MV-4-11 (cell line): Measurements from ENCODE around the gene PKP3.
"Not testable (repeated sequence)": the region's sequence is repeated elsewhere in the genome, so short reads cannot be mapped to it uniquely, and the experiment has no call there.

Experiments used
- DNase-seq: peaks from one replicate; lab custom pipeline; 2025; lab: John Stamatoyannopoulos, UW

Gene PKP3

DNA sequence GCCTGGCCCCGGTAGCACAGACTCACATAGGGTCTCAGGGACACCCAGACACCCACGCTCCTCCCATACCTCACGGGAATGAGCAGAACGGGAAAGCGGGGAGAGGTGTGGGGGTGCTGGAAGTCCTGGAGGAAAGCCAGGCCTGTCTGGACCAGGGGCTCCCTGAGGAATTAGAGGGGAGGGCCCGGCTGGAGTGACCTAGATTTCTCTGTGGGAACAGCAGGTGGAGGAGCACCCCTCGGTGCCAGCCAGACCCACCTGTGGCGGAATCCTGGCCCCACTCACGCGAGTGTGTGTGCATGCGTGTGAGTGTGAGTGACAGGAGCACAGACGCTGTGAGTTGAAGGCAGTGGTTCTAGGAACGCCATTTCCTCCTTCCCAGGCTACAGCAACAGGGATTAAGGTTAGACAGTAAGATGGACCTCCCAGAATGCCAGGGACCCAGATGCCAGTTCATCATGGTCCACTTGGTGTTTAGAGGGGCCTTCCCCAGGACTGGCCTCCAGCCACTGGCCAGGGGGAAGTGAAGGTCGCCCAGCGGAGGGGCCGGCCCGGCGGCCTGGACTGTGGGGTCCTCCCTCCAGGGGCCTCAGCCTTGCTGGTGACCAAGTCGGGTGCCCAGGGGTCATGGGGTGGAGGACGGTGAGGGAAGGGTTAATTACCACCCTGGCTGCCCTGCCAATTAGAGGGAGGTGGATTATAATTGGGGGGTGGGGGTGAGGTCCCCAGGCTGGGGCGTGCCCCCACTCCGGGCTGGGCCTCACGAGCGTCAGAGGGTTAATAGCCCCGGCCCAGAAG lies 1.0 kb downstream of the PKP3 start:
- no peak for DNase-seq

DNA sequence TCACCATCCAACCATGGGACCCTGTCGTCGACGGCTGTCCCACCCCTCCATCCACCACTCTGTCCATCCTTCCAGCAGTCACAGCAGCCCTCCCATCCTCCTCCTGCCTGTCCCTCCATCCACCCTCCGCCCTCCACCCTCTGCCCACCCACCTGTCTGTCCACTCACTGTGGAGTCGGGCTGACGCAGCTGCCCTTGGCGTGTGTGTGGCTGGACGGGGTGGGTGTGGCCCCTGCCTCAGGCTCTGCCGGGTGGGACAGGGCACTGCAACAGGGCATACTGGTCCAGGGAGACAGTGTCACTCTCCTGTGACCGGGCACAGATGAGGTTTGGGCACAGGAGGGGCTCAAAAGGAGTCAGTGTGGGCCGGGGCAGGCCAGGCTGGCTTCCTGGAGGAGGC lies 1.9 kb downstream of the PKP3 start:
- no peak for DNase-seq

DNA sequence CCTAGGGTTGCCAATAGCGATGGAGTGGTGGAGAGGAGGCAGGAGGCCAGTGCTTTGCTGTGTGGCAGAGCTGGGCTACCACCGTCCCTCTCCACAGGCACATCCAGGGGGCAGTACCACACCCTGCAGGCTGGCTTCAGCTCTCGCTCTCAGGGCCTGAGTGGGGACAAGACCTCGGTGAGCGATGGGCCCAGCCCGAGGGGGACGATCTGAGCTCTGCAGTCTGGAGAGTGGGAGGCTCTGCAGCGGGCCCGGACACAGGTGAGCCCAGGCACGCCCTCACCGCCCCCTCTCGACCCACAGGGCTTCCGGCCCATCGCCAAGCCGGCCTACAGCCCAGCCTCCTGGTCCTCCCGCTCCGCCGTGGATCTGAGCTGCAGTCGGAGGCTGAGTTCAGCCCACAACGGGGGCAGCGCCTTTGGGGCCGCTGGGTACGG lies 2.5 kb downstream of the PKP3 start:
- no peak for DNase-seq

DNA sequence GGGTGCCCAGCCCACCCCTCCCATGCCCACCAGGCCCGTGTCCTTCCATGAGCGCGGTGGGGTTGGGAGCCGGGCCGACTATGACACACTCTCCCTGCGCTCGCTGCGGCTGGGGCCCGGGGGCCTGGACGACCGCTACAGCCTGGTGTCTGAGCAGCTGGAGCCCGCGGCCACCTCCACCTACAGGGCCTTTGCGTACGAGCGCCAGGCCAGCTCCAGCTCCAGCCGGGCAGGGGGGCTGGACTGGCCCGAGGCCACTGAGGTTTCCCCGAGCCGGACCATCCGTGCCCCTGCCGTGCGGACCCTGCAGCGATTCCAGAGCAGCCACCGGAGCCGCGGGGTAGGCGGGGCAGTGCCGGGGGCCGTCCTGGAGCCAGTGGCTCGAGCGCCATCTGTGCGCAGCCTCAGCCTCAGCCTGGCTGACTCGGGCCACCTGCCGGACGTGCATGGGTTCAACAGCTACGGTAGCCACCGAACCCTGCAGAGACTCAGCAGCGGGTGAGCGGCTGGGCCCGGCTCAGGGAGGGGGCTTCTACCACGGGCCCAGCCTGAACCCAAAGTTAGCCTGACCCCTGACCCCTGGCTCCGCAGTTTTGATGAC lies 3.0 kb downstream of the PKP3 start:
- DNase-seq = no peak

DNA sequence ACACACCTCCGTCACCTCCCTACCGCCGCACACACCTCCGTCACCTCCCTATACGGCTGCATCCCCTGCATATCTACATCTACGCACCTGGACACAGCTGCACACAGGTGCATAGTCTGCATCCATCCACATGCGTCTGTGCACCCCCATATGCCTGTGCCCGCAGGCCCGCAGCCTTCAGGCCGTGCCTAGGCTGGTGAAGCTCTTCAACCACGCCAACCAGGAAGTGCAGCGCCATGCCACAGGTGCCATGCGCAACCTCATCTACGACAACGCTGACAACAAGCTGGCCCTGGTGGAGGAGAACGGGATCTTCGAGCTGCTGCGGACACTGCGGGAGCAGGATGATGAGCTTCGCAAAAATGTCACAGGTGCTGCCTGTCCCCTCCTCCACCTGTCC lies 4.8 kb downstream of the PKP3 start:
- DNase-seq = no peak

DNA sequence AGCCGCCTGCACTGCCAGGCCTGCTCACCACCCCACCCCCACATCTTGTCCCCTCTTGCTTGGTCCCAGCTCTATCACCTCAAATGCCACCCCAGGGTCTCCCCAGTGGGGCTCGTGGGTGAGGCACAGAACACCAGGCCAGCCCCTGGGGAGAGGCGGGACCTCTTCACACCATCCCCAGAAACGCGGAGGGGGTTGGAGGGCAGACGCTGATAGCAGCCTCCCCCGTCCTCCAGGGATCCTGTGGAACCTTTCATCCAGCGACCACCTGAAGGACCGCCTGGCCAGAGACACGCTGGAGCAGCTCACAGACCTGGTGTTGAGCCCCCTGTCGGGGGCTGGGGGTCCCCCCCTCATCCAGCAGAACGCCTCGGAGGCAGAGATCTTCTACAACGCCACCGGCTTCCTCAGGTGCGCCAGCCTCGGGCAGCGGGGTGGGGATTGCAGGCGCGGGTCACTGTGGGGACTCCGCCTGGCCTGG lies 5.8 kb downstream of the PKP3 start:
- no peak for DNase-seq

DNA sequence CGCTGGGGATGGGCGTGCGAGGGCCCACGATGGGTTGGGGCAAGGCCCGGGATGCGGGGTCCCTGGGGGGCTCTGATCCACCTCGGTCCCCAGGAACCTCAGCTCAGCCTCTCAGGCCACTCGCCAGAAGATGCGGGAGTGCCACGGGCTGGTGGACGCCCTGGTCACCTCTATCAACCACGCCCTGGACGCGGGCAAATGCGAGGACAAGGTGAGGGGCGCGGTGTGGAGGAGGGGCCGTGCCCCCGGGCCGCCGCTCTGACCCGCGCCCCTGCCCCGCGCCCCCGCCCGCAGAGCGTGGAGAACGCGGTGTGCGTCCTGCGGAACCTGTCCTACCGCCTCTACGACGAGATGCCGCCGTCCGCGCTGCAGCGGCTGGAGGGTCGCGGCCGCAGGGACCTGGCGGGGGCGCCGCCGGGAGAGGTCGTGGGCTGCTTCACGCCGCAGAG lies 6.3 kb downstream of the PKP3 start:
- no peak for DNase-seq

DNA sequence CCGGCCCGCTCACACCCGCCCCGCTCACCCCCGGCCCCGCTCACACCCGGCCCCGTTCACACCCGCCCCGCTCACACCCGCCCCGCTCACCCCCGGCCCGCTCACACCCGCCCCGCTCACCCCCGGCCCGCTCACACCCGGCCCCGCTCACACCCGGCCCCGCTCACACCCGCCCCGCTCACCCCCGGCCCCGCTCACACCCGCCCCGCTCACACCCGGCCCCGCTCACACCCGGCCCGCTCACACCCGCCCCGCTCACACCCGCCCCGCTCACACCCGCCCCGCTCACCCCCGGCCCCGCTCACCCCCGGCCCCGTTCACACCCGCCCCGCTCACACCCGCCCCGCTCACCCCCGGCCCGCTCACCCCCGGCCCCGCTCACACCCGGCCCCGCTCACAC lies 7.2 kb downstream of the PKP3 start:
- not testable (repeated sequence) for DNase-seq

DNA sequence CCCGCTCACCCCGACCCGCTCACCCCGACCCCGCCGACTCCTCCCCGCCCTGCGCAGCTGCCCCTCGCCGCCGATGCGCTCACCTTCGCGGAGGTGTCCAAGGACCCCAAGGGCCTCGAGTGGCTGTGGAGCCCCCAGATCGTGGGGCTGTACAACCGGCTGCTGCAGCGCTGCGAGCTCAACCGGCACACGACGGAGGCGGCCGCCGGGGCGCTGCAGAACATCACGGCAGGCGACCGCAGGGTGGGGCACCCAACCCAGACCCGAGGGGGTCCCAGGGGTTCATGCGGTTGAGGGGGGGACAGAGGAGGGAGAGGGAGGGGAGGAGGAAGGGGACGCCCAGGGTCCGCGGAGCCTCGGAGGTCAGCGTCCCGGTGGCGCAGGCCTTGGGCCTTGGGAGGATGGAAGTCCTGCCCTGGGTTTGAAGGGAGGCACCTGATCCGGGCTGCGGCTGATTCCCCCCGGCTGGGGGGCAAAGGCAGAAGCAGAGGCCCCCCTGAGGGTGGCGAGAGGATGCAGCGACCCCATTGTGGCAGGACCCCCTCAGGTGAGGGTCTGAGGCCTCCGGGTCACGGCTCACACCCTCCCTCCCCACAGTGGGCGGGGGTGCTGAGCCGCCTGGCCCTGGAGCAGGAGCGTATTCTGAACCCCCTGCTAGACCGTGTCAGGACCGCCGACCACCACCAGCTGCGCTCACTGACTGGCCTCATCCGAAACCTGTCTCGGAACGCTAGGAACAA lies 9.2 kb downstream of the PKP3 start:
- no peak for DNase-seq

DNA sequence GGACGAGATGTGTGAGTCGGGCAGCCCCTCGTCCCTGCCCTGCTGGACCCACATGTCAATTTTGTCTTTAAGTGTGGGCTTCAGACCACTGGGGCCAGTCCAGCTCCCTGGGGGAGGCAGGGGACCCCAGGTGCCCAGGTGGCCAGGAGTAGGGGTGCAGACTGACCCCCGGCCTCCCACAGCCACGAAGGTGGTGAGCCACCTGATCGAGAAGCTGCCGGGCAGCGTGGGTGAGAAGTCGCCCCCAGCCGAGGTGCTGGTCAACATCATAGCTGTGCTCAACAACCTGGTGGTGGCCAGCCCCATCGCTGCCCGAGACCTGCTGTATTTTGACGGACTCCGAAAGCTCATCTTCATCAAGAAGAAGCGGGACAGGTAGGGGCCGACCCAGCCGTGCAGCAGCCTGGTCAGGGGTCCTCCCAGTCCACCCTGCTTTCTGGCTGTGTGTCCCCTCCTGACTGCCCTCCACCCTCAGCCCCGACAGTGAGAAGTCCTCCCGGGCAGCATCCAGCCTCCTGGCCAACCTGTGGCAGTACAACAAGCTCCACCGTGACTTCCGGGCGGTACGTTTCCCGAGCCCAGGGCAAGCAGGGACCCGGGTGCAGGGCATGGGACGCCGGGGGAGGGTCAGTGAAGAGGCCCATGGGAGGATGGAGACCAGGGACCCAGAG lies 9.9 kb downstream of the PKP3 start:
- DNase-seq = no peak

DNA sequence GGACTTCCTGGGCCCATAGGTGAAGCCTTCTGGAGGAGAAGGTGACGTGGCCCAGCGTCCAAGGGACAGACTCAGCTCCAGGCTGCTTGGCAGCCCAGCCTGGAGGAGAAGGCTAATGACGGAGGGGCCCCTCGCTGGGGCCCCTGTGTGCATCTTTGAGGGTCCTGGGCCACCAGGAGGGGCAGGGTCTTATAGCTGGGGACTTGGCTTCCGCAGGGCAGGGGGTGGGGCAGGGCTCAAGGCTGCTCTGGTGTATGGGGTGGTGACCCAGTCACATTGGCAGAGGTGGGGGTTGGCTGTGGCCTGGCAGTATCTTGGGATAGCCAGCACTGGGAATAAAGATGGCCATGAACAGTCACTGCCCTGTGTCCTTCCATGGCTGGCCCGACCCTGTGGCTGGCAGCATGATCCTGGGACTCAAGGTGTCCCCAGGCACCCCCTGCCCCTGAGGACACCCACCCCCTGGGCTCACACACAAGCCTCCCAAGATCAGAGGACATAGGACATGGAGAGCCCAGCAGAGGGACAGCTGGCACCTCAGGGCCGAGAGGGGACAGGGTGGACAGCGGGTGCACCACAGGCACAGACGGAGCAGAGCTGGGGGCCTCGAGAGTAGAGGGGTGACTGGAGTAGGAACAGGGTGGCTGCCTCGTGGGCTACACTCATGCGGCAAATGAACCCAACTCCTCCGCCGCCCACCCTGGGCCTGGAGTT lies 10.7 kb downstream of the PKP3 start:
- DNase-seq = no peak

DNA sequence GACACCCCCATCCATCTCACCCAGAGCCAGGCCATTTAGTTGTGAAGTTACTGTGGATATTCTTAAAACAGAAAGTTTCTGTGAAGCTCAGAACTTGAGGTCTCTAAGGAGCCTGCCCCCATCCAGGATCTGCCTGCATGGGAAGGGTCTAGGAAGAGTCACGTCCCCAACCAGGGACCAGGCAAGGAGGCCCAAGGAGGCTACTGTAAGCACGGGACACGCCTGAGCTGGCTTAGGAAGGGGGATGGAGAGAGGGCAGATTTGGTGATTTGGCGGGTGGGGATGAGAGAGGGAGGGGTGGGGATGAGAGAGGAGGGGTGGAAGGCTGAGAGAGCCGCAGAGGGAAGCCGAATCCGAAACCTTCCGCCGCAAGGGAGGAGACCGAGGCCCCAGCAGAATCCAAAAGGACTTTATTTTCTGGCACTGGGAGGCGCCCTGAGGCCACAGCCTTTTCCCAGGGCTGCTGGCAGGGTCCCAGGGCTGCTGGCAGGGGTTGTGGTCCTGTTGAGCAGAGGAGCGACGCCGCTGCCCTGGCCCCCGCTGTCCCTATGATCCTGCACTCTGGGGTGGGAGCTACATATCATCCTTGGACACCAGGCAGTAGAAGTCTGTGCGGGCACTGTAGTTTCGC lies 11.4 kb downstream of the PKP3 start:
- DNase-seq = no peak

DNA sequence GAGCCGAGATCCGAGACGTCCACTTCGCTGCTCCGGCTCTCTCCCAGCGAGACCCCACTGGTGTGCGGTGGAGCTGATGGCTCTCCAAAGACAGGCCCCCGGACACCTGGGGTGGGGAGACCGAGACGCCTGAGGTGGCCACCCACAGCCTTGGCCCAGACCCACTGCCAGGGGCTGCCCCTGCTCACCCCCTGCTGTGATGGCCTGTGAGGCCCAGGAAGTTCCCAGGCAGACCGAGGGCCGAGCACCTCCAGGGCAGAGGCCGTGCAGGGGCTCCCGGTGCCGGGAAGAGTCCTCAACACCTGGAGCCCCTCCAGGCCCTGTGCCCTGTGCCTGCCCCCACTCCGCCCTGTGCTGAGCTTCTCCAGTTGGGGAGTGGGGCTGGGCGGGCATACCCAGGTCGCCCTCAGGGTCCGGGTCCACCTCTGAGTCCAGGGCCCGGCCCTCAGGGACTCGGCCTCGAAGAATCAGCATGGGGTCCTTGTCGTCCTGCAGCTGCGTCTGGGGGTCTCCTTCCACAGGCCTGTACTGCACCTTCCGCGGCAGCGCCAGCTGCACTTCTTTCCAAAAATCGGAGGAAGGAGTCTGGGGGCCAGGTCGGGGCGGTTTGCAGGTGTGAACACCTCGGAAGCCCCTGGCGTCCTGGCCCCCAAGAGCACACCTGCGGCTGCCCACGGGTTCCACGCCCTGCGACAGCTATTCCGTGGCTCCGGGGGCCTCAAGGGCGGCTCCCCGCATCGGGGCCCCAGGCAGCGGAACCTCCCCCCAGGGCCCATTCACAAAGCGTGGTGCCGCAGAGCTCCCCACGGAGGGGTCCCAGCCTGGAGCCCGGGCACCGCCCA lies 12.2 kb downstream of the PKP3 start:
- no peak for DNase-seq

DNA sequence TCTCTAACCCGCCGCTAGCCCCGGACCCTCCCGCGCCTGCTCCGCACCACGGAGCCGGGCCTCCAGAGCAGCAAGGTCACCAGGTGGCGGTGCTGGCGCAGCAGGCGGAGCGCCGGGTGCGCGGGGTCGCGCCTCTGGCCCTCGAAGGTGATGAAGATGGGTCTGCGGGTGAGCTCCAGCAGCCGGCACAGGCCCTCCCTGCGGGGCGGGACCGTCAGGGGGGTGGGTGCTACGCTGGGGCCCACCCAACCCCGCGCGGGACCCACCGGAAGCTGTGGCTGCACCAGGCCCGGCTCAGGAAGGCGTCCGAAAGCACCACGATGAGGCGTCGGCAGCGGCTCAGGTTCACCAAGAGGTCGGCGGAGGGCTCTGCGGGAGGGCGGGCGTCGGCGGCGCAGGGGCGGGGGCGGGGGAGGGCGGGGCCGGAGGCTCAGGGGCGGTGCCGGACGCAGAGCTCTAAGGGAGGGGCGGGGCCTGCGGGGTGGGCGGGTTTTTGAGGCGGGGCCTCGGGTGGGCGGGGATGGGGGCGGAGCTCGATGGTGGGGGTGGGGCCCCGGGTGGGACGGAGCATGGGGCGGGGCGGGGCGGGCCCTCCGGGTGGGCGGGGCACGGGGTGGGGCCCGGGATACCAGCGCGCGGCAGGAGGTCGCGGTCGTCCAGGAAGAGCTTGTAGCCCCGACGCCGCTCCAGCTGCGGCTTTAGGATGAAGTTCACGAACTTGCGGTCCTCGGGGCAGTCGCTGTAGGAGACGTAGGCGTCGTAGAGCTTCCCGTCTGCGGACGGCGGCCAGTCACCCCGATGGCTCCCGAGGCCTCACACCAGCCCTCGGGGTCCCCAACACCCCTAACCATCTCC lies 13.0 kb downstream of the PKP3 start:
- DNase-seq = peak; percentile 93

DNA sequence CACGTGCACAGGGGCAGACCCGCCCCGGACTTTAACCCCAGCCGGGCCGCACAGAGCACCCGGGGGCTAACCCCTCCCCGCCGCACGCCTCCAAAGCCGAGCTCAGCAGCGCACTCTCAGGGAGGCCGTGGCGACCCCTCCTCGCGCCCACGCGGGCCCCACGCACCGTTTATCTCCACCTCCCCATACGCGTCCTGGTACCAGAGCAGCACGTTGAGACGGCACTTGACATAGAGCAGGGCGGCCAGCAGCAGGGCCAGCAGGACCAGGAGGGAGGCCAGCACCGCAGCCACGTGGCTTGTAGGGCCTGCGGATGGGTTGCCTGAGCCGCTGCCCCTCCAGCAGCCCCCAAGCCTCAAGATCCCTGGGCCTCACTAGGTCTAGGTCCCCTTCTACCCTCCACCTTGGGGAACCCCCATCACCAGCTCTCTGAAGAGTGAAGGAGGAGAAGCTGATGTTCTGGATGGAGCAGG lies 13.7 kb downstream of the PKP3 start:
- no peak for DNase-seq

DNA sequence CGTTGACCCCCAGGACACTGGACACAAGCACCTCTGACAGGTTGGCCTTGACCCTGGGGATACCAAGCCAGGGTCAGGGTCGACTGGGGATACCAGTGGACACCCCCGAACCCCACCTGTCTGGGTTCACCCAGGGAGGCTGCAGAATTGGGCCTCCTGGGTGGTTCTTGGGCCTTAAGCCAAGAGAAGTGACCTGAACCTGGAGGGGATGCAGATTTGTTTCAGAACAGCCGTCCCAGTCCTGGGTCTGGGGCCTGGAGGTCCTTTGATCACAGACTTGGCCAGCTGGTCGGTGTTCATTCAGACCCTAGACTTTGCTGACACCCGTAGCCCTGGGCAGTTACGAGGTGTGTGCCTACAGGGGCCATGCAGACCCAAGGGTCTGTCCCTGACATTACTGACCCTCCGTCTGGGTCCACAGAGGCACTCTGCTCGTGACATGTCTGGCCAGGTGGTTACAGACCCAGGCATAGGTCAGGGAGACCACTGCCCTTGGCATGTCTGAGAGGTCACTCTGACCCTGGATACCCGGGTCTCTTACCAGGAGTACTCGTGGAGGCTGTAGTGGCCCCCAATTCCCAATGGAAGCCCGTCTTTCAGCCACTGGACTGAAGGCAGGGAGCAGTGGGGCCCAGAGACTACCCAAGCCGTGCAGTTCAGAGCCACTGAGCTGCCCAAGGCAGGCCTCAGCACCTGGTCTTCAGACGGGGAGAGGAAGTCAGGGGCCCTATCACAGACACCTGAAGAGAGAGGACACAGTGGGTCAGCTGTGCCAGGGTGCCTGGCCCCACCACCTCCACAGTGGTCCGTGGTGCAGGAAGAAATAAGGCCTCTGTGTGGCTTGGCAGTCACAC lies 14.4 kb downstream of the PKP3 start:
- DNase-seq = no peak

DNA sequence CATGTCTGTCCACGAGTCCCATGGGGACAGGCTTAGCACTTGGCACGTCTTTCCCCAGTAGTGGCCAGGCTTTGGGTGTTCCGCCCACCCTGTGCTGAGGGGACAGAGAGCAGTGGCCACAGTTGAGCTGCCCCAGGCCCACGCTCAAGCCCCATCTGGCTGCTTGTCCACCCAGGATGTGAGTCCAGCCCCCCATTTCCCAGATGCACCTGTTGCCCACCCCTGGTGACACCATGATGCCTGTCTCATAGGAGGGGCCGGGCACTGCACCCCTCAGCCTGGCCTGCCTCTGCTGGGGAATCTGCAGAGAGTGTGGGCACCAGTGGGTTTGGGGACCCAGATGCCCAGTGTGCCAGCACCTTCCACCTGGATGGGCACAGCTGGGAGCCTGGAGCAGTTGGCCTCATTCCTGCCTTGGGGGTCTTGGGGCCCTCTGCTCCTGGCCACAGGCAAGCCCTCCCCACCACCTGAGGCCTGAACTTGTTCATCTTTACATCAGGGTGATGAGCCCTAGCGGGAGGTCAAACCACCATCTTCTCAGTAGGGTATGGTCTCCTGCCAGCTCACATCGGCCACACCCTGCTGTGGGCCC lies 15.1 kb downstream of the PKP3 start:
- no peak for DNase-seq
